Inferior parietal cortex (tissue), 1 donor: ENCODE results near the gene UNC5C.

ENCODE experiments used
- DNase-seq: peaks from one replicate; pipeline ENCODE4 v3.0.0-alpha.2; 2016; ENCODE audit errors: extremely low spot score

UNC5C gene

DNA sequence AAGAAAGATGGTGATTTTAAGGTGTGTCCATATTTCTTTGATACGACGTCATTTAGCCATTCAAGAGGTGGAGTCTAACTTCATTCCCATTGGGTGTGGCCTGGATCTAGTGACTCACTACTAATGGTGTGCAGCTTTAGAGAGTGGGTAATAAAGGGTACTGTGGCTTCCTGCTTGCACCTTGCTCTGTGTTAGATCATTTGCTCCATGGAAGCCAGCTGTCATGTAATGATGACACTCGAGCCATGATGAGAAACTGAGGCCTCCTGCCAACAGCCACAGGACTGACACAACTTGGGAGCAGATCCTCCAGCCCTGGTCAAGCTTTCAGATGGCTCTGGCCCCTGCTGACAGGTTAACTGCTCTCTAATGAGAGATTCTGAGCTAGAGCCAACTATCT, 82.0 kb downstream of the UNC5C start:
- no peak for DNase-seq

DNA sequence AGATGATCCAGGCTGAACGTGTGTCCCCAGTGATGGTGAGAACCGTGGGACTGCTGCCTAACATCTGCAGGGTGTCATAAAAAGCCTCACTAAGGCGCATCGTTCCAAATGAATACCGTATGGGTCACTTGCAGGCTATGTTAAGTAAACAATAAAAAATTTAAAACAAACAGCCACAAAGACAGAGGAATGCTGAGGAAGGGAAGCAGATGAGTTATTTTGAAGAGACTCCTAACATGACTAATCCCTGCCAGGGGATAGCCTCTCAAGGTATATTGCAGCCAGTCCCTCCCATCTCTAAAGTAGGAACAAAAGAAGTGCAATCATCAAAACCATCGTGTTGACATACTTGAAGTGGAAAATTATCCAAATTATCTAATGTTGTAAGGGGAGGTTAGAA, 83.8 kb downstream of the UNC5C start:
- DNase-seq = no peak

DNA sequence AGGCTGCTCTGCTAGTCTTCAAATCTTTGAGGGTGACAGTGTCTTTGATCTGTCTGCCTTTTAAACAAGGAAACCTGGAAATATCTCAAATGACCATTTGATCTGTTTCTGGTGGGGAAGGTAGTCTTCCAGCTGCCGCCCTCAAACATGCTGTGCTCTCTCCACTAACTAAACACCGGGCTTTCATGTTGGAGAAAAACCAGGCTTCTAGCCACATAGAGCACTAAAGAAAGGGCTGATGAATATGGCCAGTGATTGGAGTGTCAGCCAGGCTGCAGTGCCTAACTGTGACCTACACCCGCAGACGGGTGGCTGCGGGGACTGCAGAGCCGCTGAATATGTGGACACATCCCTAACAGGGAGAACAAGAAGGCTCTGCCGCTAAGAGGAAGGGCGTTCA, 85.9 kb downstream of the UNC5C start:
- no peak for DNase-seq

DNA sequence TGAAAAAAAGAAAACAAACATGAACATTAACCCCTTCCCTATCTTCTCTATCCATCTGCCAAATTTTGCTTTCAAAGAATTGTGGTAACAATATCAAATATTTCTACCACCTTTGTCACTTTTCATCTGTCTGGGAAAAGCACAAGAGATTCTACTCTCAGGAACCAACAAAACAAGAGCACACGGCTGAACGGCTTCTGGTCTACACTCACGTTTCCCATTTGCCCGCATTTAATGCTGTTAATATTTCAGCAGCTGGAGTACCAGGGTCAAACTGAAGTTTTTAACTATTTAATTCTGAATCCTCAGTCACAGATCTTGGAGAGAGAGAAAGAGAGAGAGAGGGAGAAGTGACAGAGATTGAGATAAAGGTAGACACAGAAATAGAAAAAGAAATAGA, 91.4 kb downstream of the UNC5C start:
- DNase-seq = no peak

DNA sequence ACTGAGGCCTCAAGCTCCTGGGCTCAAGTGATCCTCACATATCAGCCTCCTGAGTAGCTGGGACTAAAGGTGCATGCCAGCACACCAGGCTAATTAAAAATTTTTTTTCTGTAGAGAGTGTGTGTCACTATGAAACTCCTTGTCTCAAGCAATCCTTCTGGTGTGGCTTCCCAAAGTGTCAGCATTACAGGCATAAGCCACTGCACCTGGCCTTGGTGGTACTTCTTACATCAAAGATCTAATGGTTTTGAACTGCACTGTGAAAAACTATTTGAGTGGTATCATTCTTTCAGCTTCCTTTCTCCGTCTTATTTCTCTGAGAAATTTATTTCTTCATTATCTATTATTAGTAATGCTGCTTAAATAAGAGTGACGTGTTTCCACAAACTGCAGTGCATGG, 98.5 kb downstream of the UNC5C start:
- DNase-seq = no peak

DNA sequence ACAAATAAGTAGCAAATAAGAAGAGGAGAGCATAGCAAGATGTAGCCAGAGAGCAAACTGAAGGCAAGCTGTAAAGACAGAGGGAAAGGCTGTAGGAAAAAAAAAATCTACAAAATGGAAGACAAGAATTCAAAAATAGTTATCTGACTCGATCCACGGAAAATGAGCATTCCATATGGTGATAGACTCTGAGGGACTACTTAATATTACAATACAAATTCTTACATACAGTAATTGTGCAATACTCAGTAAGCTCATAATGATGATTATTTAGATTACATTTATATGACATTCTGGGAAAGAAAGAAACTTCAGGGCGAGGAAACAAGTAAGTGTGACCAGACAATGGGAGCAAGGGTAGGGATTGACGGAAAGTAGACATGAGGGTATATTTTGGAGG, 102.6 kb downstream of the UNC5C start:
- DNase-seq = no peak

DNA sequence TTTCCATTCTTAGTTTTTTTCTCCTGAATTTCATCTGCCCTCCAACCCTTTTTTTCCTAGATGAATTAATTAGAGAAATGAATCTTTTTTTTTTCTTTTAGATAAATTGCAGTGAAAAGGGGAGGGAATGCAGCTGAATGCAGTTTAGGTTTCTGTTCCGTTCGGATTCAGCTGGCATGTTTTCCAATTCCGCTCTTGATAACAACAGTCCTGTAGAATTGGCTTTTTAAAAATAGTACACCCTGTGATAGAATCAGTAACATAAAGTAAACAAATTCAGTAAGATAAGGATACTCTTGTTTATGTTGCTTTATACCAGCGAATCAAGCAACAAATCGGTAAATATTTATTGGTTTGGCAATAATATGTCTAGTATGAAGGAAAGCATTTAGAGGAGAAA, 103.5 kb downstream of the UNC5C start:
- peak; percentile 25 for DNase-seq

DNA sequence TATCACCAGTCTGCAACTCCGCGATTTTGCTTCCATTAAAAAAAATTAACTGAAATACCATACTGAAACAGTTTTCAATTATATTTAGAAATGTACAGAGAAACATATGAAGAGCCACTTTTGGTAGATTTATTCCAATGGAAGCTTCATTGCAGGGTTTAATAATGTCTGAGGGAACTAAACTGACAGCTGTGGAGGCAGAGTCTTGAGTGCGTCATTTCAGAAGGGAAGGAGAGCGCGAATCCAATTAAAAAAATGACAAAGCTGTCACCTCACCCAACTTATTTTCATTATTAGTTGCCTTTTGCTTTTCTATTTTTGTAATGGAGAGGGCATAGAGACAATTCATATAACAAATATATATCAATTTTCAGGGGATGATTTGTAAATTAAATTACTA, 104.0 kb downstream of the UNC5C start:
- DNase-seq = no peak

DNA sequence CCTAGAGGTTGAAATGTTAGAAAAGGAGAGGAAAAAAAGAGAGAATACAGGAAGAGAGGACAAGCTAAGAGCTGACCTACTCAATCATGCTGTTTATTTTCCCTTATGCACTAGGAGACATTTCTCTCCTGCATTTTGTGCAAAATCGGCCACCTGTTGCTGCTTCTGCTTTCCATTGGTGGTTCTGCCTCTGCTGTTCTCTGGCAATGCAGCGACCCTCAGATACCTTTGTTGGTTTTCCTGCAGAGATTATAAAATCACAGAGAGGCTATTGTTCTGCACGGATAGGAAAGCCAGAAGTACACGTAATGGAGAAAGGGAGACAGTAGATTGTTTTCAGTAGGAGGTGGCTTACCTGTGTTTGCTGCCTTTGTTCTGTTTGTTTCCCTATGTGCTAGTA, 108.9 kb downstream of the UNC5C start:
- no peak for DNase-seq

DNA sequence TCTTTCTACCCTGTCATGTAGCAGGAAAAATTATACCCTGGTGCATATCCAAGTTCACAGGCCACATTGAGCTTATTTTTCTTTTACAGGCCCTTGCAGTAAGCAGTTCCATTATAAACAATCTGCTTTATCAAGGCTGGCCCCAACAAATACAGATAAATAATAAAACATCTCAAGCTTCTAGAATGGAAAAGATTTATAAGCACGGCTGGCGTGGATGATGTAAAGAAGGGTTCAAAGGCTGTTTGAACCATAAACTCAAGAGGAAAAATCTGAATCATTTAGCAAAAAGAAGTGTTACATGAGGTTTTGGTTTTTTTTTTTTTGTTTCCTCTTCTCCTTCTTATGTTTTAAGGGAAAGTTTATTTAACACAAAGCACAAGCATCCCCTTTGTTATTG, 109.7 kb downstream of the UNC5C start:
- no peak for DNase-seq

DNA sequence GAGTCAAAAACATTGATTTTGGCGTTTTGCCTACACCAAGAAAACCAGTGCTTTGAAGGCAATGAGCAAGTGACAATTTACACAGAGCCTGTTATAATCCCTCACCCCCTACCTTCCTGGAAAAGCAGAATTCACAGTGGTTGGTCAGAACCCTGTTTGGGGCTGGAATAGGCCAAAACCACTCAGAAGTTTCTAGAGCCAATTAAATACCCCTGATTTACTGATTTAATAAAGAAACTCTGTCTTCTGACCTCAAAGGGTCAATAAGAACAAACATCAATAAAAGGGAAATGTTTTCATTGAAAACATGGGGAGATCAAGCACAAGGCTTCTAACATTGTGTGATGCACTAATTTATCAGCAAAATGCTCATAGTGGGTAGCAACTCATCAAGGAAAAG, 116.3 kb downstream of the UNC5C start:
- DNase-seq = no peak

DNA sequence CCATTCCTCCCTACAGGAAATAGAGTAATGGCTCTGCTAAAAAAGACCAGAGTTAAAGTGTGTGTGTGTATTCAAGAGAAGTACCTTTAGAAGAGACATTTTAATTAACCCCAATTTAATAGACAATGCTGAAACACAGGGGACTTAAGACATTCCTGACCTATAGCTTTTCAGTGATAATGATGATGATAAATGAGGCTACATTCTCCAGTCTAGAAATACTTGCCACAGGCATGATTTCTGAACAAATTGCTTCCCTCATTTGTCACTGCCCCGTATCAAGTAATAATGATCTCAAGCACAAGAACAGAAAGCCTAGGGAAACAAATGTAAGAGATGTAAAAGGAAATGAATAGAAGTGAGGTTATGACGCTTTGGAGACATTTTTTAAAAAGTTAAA, 117.1 kb downstream of the UNC5C start:
- DNase-seq = no peak

DNA sequence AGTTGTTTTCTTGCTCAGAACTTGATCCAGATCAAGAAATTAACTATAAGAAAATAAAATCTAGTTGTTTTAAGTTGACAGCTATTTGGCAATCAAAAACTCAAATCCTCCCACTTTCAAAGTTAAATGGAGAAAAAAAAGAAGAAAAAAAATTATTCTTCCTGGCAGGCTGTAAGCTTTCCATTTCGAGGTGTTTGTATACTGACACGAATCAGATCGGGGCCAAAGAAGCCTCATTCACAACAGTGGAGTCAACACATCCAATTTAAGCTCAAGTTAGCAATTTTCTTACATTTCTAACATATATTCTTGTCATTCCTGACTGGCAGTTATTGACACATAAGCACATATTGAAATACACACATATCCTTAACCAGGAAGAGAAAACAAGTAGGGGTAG, 119.4 kb downstream of the UNC5C start:
- no peak for DNase-seq

DNA sequence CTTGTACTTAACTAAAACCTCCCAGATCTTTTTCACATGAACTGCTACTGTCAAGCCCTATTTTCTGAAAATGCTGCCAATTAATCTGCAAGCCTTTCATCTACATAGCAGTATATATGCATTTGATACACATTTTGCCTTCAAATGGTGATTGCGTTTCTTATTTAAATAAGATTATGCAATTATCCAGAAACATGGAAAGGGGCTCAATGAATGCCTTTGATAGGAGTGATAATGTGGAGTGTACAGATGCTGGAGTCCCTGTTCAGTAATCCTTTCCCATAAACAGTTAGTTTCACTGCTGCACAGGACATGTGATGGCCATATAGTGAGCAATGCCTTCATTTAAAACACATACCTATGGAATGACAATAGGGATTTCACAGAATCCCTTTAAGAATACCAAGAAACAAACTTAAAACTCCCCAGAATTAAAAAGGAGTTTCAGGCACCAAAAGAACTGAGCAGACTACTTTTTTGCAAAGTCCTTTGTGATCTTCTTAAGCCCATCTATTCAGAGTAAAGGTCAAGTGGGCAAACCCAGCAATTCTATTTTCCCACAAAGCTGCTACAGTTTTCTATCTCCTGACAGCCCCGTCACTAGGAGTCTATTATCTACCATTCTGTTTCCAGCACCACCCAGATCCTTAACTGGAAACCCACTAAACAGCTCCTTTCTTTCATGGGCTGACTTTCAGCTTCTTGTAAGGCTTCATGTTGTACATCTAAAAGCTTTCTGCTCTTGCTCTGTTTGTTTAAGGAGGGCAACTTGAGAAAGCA, 120.3 kb downstream of the UNC5C start:
- DNase-seq = no peak

DNA sequence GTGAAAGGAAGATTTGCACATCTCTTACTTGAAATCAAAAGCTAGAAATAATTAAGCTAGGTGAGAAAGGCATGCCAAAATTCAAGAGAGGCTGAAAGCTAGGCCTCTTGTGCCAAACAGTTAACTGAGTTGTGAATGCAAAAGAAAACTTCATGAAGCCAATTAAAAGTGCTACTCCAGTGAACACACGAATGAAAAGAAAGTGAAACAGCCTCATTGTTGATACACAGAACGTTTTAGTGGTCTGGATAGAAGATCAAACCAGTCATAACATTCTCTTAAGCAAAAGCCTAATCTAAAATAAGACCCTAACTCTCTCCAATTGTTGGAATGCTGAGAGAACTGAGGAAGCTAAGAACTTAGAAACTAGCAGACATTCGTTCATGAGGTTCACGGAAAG, 122.3 kb downstream of the UNC5C start:
- DNase-seq = no peak

DNA sequence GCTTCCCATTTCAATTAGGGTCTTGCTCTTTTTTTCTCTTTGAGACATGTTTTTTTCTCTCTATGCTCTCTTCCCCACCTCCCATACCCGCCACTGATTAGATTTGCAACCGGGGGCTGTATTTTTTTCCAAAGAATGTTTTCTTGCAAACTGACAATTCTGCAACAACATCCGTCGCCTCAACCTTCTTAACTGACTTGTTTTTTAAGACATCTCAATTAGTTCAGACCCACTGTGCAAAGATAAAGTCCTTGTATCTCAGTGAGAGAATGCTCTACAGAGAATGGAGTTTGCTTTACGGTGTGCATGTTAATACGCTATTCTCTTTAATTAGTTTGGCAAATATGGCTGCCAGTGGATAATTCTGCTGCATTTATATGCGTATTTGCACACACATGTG, 126.3 kb downstream of the UNC5C start:
- DNase-seq = no peak

DNA sequence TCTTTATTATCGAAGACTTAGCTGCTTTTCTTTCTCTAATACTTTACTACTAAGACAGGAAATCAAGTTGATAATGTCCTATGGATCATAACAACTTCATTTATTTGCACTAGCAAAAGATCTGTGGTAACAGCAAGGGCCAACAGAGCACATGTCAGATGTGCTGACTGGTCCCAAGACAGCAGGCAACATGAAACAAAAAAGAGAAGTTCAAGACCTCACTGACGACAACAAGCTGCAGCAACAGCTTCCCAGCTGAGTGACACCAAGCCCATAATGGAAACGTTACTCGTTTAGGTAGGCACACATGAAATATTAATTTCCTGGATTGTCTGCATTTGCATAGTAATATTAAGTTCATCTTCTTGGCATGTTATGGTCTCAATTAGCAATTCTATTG, 126.9 kb downstream of the UNC5C start:
- DNase-seq = no peak

DNA sequence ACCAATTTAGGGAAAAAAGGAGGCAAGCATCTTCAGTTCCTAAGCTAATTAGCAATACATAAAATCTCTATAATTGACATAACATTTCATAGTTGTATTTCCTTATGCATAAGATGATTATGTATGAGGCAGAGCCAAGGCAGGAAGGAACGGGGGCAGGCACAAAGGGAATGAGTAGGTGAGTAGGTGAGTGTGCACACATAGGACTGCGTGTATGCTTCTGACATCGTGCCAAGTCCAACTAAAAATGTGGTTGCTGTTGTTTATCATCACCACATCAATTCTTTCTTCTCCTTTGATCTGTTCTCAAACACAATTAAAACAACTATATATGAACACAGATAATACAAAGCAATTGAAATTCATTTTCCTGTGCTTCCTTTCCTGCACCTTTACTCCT, 131.2 kb downstream of the UNC5C start:
- DNase-seq = no peak

DNA sequence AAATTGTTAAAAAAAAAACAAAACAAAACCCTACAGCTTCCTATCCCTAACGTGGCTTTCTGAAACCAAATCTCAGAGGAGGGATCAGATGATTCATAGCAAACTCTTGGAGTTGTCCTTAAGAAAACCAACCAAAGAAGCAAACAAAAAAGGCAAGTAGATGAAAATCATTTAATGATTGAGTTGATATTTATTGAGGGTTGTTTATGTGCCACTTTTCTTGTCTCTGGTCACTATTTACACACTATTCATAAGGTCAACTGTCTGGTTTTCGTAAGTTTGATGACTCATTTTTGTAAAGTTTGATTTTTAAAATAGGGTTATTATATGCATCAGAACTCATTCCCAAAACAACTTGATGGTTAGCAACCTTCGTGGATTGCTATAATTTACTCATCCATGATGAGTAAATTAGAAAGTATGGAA, 133.4 kb downstream of the UNC5C start:
- DNase-seq = no peak

DNA sequence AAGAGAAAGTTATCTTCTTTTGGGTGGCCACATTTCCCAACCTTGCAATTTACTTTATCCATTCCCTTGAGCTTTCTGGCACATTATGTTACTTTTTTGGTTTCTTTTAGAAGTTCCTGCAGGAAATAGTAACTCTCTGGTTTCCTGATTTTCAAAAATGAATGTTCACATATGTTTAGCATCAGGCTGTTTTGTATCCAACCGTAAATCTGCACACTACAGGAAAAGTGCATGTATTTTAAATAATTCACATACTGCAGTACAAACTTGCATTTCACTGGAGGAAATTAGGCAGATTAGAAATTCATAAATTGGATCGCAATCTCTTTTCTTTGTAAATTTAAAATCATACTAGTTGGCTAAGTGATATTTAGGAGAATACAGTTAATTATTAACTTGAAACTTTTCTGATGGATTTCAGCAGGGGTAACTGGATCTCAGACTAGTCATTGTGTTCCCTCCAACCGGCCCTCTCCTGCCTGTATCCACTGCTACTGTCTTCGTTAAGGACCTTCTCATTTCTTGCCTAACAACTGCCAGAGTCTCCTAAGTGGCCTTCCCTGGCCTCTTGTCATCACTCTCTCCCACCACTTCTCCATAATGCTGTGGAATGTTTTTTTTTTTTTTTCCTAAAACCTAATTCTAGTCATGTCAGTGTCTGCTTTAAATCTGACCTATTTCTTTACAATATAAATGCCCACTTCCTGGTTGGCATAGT, 137.2 kb downstream of the UNC5C start:
- DNase-seq = no peak

DNA sequence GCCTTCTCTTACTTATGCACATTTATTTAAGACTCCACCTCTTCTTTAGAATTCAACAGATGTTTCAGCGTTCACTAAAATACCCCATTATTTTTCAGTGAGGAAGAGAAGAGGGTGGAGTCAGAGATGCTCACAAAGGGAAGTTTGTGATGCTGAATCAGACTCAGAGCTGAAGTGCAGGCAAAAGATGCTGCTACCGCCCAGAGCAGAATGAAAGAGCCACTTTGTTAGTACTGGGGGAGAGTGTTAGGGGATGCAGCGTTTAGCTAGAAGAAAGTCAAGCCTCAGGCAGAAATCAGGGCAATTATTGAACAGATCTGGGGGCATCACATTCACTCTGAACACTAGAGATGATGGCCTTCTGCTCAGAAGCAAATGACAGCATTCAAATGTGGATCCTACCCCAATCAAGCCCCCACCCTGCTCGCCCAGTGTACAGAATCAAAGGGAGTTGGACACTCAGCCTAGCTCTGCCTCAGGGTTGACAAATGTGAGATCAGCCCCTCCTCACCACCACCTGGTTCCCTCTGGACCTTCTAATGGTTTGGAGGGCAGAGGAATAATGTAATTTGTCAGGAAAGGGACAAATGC, 138.3 kb downstream of the UNC5C start:
- DNase-seq = peak; percentile 75

DNA sequence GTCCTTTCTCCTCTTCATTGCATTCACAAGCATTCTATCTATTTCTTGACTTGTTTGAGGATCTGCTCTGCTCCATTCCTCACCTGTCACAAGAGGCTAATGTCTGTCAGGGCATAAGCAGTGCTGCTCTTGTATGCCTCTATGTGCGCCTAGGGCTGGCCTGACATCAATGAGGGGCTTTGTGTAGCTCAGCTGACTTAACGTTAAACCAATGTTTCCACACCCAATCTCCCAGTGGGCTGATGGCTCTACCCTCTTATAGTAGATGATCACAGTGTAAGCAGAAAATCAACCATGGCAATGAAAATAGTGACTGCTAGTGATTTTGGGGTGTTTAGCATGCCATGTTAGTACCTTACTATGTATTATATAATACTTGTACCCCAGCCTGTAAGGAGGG, 139.0 kb downstream of the UNC5C start:
- peak; percentile 61 for DNase-seq

DNA sequence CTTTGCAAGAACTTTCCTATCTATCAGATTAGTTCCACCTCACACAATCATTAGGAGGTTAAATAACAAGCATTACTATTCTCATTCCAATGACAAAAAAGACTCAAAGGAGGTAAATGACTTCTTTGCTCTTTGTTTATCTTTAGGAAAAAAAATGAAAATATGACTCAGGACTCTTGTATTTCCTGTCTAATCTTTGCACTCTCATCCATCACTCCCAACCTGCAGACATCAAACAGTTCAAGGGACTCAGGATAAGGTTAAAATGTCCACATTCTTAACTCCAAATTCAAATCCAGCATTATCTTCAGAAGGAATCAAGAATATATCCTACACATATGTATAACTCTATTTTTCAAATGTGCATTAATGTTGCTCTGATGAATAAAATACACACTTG, 139.6 kb downstream of the UNC5C start:
- no peak for DNase-seq
